Epithelial cell of proximal tubule (primary cell): ENCODE data around the gene NBEA. TPM values are rescaled to one million over a fixed set of nuclear protein-coding genes. Genes with fewer than 3 reads are reported as not detected.

Experiments
- DNase-seq: peaks from one replicate; pipeline ENCODE4 v3.0.0-alpha.2; 2011; ENCODE audit warnings: low read depth
- H3K4me3 ChIP-seq: 2 replicates; pipeline ENCODE4 v1.5.1; 2011; ENCODE audit warnings: low read depth, mild to moderate bottlenecking, low read length
- total RNA-seq: library from RNA; depleted of rRNA; stranded (reverse); fragments of >200 nt; gene quantifications from 2 replicates; pipeline ENCODE4 v1.2.3, GENCODE V29; 2015
- TF ChIP-seq, protein P1 (sequence below): conservative IDR thresholded peaks from 2 replicates; pipeline ENCODE4 v1.5.1; 2012; ENCODE audit warnings: low read depth, mild to moderate bottlenecking, low read length

NBEA gene
- total RNA-seq, 1 donor from 2014 or later: 2.7 TPM

DNA sequence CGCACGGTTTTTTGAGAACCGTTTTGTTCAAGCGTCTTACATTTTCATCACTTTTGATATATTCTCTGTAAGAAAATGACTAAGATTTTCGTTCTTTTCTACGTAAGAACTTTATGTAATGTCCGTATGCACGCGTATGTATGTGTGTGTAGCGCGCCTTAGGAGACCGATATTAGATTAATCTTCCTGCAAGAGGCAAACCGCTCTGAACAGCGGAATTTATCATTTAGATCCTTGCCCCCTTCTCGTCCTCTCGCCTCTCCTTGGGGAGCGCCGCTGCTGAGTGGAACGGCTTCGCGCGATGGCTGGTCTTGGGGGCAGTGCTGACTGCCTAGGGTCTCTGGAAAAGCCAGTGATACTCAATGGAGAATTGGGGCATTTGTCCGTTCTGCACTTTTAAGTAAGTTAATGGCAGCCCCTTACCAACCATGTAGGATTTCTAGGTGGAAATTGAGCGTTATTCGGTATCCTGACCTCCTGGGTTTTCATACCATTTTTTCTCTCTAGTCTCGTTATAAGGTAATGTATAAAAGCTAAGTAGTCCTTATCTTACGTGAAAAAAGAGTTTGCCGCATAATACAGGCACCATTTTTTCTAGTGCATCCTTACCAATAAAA lies 529.7 kb downstream of the NBEA start:
- no peak for DNase-seq
- no peak overlapping the region for H3K4me3 ChIP-seq

DNA sequence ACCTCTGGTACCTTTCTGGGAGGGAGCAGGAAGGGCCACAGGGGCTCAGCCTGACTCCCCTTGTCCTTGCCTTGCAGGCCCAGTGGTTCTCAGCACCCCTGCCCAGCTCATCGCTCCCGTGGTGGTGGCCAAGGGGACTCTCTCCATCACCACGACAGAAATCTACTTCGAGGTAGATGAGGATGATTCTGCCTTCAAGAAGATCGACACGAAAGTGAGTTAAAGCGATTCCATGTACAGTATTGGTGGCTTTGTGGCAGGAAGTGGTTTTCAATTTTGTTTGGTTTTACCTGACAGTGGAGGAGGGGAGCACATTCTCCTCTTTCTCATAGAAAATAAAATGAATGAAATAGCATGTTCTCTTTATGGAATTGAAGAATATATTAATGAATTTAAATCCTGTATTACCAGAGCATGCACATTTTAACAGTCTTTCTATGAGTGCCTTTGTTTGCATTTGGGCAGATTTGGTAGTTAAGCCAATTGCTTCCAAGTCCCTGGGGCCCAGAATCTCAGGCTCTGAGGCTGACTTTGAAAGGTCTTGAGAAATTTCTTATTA lies 530.3 kb downstream of the NBEA start:
- no peak overlapping the region for H3K4me3 ChIP-seq
- TF ChIP-seq, protein P1, sequence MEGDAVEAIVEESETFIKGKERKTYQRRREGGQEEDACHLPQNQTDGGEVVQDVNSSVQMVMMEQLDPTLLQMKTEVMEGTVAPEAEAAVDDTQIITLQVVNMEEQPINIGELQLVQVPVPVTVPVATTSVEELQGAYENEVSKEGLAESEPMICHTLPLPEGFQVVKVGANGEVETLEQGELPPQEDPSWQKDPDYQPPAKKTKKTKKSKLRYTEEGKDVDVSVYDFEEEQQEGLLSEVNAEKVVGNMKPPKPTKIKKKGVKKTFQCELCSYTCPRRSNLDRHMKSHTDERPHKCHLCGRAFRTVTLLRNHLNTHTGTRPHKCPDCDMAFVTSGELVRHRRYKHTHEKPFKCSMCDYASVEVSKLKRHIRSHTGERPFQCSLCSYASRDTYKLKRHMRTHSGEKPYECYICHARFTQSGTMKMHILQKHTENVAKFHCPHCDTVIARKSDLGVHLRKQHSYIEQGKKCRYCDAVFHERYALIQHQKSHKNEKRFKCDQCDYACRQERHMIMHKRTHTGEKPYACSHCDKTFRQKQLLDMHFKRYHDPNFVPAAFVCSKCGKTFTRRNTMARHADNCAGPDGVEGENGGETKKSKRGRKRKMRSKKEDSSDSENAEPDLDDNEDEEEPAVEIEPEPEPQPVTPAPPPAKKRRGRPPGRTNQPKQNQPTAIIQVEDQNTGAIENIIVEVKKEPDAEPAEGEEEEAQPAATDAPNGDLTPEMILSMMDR: no peak
- DNase-seq: no peak

More for the DNA sequence above, 529.7 kb downstream of the NBEA start:
- TF ChIP-seq, protein P1: no peak

DNA sequence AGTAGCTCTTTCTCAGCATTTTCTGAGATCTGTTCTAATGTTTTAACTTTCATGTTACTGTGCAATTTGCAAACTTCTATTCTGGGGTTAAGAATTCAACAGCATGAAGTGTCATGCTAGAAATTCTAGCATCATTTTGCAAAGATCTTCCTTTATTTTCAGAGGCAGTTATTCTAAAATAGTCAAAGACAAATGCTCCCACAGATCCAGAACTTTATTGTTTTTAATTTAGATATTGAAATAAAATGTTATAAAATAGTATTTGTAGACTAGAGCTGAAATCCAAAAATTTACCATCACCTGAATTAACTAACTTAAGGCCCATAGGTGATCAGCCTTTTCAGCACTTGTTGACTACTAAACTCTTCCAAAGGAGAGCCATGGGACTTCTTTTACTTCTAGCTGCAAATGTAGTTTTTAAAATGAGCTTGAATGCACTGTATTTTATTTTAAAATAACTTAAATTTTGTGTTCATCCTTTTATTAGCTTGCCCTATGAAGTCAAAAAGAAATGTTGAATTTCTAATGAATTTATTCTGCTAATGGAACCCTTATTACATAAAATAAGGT lies 531.2 kb downstream of the NBEA start:
- TF ChIP-seq, protein P1: no peak
- DNase-seq: no peak
- no peak overlapping the region for H3K4me3 ChIP-seq

GRCh38 chr13:35473802-35474201 lies 531.7 kb downstream of the NBEA start:
- no peak for DNase-seq
- H3K4me3 ChIP-seq: no peak overlapping the region

GRCh38 chr13:35474496-35475211 lies 532.6 kb downstream of the NBEA start:
- DNase-seq: no peak
- TF ChIP-seq, protein P1: no peak
- H3K4me3 ChIP-seq: no peak overlapping the region

More at GRCh38 chr13:35473802-35474201, 531.7 kb downstream of the NBEA start:
- TF ChIP-seq, protein P1: no peak

DNA sequence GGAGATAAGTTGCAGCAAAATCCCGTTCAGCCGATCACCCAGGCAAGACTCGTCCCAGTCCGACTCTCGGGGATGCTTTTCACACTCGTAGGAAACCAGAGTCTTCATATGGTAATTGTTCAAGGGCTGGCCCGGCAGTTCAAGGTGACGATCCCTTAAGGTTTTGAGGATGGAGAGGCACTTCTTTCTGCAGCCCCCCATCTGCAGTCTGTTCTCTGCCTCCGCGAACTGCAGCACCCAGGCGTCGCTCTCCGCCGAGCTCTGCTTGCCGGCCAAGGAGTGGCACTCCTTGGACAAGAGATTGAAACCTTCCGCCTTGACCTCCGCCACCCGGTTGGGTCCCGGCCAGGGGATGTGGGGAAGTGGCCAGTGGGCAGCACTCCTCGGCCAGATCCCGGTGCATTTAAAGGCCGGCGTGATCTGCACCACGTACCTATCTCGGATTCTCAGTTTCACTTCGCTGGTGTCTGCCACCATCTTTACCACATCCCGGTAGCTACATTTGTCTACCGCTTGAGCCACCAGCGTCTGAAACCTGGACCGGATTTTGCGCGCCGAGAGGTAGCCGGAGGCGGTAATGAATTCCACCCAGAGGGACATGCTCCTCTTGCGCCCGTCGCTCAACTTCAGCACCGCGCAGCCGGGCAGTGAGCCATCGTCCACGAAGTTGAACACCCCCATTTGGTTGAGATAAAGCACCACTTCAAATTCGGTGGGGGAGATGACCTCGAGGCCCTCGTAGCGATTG lies 533.3 kb downstream of the NBEA start:
- no peak for DNase-seq
- TF ChIP-seq, protein P1: no peak
- peak overlapping the region; percentile 19 for H3K4me3 ChIP-seq
